Left ventricle myocardium superior (tissue), 1 donor: ENCODE data around the gene HLA-G. TPM values are rescaled to one million over a fixed set of nuclear protein-coding genes. Genes with fewer than 3 reads are reported as not detected.
"Not testable (repeated sequence)": the region's sequence is repeated elsewhere in the genome, so short reads cannot be mapped to it uniquely, and the experiment has no call there.

Source experiments
- ATAC-seq: fragments of 200-7000 bp; cut with Tn5 transposase; one replicate; pipeline ENCODE4 v1.9.1; 2020; ENCODE audit warnings: mild to moderate bottlenecking, moderate library complexity
- DNase-seq: peaks from one replicate; pipeline ENCODE4 v3.0.0-alpha.2; 2020
- intact Hi-C: fragments of 100-400 bp; cut with micrococcal nuclease; formaldehyde crosslinking; loops from one replicate; pipeline ENCODE4 v1.11.0; 2022
- total RNA-seq: library from RNA; stranded (reverse); fragmentation: NEBNext Ultra II Directional; extraction: Animal tissue kit (Norgen Biotek cat#: 25700); gene quantifications from one replicate; pipeline ENCODE4 v1.2.1, GENCODE V29; 2021
- donor health status: DM: no; HTN: yes; CAD: no; lungs with severe emphysema.

The HLA-G gene
- total RNA-seq, 1 donor from 2014 or later: not detected

- ATAC-seq (no peak), DNase-seq (no peak)
- intact Hi-C loops: no loop called here
Observed at GRCh38 chr6:29858006-29858405, 30.4 kb downstream of the HLA-G start.

GRCh38 chr6:29861521-29862255 lies 34.1 kb downstream of the HLA-G start:
- ATAC-seq (no peak), DNase-seq (no peak)
- intact Hi-C loops: no loop called here

- ATAC-seq: no peak
- intact Hi-C loops: no loop called here
Observed at GRCh38 chr6:29864037-29864810, 36.6 kb downstream of the HLA-G start.

GRCh38 chr6:29865631-29866030 lies 38.0 kb downstream of the HLA-G start:
- ATAC-seq (no peak), DNase-seq (no peak)
- intact Hi-C loops: no loop called here

More at GRCh38 chr6:29864037-29864810, 36.6 kb downstream of the HLA-G start:
- no peak for DNase-seq

- no peak for DNase-seq
- intact Hi-C loops: no loop called here
- no peak for ATAC-seq
Observed at GRCh38 chr6:29870104-29870503, 42.5 kb downstream of the HLA-G start.

GRCh38 chr6:29872791-29873190 lies 45.2 kb downstream of the HLA-G start:
- intact Hi-C loops: no loop called here
- no peak for DNase-seq
- ATAC-seq: no peak

GRCh38 chr6:29875257-29875656 lies 47.6 kb downstream of the HLA-G start:
- no peak for ATAC-seq
- intact Hi-C loops: no loop called here

GRCh38 chr6:29875734-29876133 lies 48.1 kb downstream of the HLA-G start:
- DNase-seq, ATAC-seq, intact Hi-C loops: not testable (repeated sequence)

More at GRCh38 chr6:29875257-29875656, 47.6 kb downstream of the HLA-G start:
- DNase-seq: no peak

Other genes with a start within 250 kb of the HLA-G start
- gene OR2H2, start 242.7 kb upstream of the HLA-G start, total RNA-seq: not detected
- 22.6 TPM for gene GABBR1, start 194.6 kb upstream of the HLA-G start, total RNA-seq
- 5.4 TPM for gene MOG, start 170.7 kb upstream of the HLA-G start, total RNA-seq
- gene ZFP57, start 146.7 kb upstream of the HLA-G start, total RNA-seq: not detected
- 32.3 TPM for gene HLA-F, start 104.4 kb upstream of the HLA-G start, total RNA-seq
- gene HLA-A, start 114.7 kb downstream of the HLA-G start, total RNA-seq: 256 TPM
- gene POLR1H, start 233.4 kb downstream of the HLA-G start, total RNA-seq: 16.1 TPM
- 44.1 TPM for gene PPP1R11, start 239.4 kb downstream of the HLA-G start, total RNA-seq
- gene RNF39, start 247.9 kb downstream of the HLA-G start, total RNA-seq: not detected